Fibroblast of the aortic adventitia (primary cell): Measurements from ENCODE around the gene UBALD1. TPM values are rescaled to one million over a fixed set of nuclear protein-coding genes. Genes with fewer than 3 reads are reported as not detected.

Source experiments
- DNase-seq: peaks from one replicate; pipeline ENCODE4 v3.0.0-alpha.2; 2010; ENCODE audit warnings: low read depth
- H3K4me3 ChIP-seq: 2 replicates; pipeline ENCODE4 v1.5.1; 2011; ENCODE audit warnings: low read depth, mild to moderate bottlenecking, control low read depth, low read length, moderate library complexity
- CTCF ChIP-seq: IDR thresholded peaks from 2 replicates; pipeline ENCODE4 v1.5.1; 2011; ENCODE audit warnings: mild to moderate bottlenecking, low read length, control low read depth, inconsistent platforms; ENCODE audit not compliant: insufficient read depth
- small RNA-seq: library from RNA; depleted of rRNA; stranded (forward); fragments of <200 nt; gene quantifications from one replicate; pipeline ENCODE3, GENCODE V24; 2012
- total RNA-seq: library from RNA; depleted of rRNA; stranded (reverse); fragments of >200 nt; gene quantifications from 2 replicates; pipeline ENCODE4 v1.2.3, GENCODE V29; 2012; ENCODE audit warnings: low replicate concordance

The UBALD1 gene
- total RNA-seq, 1 donor = 5.2 TPM

GRCh38 chr16:4561596-4561995 lies 53.1 kb downstream of the UBALD1 start:
- H3K4me3 ChIP-seq = no peak overlapping the region
- DNase-seq = no peak
- no peak for TF ChIP-seq CTCF

Small RNA genes within 50 kb of the gene (small RNA-seq; reads per million reads assigned to genes)
- not detected for gene RN7SL850P

Other genes starting within 250 kb of the UBALD1 start
- gene VASN, start 243.0 kb downstream of the UBALD1 start, total RNA-seq = 130 and 136 TPM in 2 replicates
- 16.7 and 26.7 TPM in 2 replicates for gene CORO7, start 198.3 kb downstream of the UBALD1 start, total RNA-seq
- 33.3 and 44.0 TPM in 2 replicates for gene DNAJA3, start 189.0 kb downstream of the UBALD1 start, total RNA-seq
- gene NMRAL1, start 140.3 kb downstream of the UBALD1 start, total RNA-seq = 43.4 and 80.7 TPM in 2 replicates
- 24.8 and 30.5 TPM in 2 replicates for gene HMOX2, start 138.5 kb downstream of the UBALD1 start, total RNA-seq
- 11.8 and 20.3 TPM in 2 replicates for gene CDIP1, start 76.1 kb downstream of the UBALD1 start, total RNA-seq
- gene C16orf96, start 58.5 kb downstream of the UBALD1 start, total RNA-seq = under 0.01 TPM in 1 of 2 replicates, not detected in the other
- 24.5 and 34.3 TPM in 2 replicates for gene MGRN1, start 9.9 kb upstream of the UBALD1 start, total RNA-seq
- 15.4 and 48.3 TPM in 2 replicates for gene NUDT16L1, start 78.7 kb upstream of the UBALD1 start, total RNA-seq
- gene ANKS3, start 119.4 kb upstream of the UBALD1 start, total RNA-seq = 22.0 and 28.2 TPM in 2 replicates
- gene DNAAF8, start 119.6 kb upstream of the UBALD1 start, total RNA-seq = 1.4 TPM in 1 of 2 replicates, not detected in the other
- gene ZNF500, start 152.3 kb upstream of the UBALD1 start, total RNA-seq = 8.3 and 14.1 TPM in 2 replicates
- gene SEPTIN12, start 173.5 kb upstream of the UBALD1 start, total RNA-seq = not detected in 2 replicates
- gene SMIM22, start 180.5 kb upstream of the UBALD1 start, total RNA-seq = not detected in 2 replicates
- gene ROGDI, start 187.7 kb upstream of the UBALD1 start, total RNA-seq = 9.1 and 14.4 TPM in 2 replicates
- gene GLYR1, start 232.4 kb upstream of the UBALD1 start, total RNA-seq = 42.4 and 55.0 TPM in 2 replicates
- gene UBN1, start 232.6 kb upstream of the UBALD1 start, total RNA-seq = 37.7 and 47.8 TPM in 2 replicates